GM12878 (cell line): ENCODE data around the gene ANKRD6. TPM values are rescaled to one million over a fixed set of nuclear protein-coding genes. Genes with fewer than 3 reads are reported as not detected.

Experiments
- EED ChIP-seq: sonication (generic); IDR thresholded peaks from 2 replicates; pipeline ENCODE4 v1.6.1; 2016; ENCODE audit warnings: antibody characterized with exemption, low read depth
- FOXK2 ChIP-seq: fragments of 450-650 bp; IDR thresholded peaks from 2 replicates; pipeline ENCODE4 v1.6.1; 2017; ENCODE audit warnings: mild to moderate bottlenecking, moderate library complexity
- HCFC1 ChIP-seq: fragments of 150-350 bp; IDR thresholded peaks from 2 replicates; pipeline ENCODE4 v1.6.1; 2014; ENCODE audit warnings: low read length
- IKZF2 ChIP-seq, 2 experiments: fragments of 450-650 bp; IDR thresholded peaks; 2 replicates each; pipeline ENCODE4 v1.6.1; 2017; ENCODE audit warnings: mild to moderate bottlenecking in 2 of 2, moderate library complexity in 2 of 2
- MTA3 ChIP-seq: IDR thresholded peaks from 2 replicates; pipeline ENCODE4 v1.6.1; 2012; ENCODE audit warnings: low read length, inconsistent platforms, borderline replicate concordance
- NRF1 ChIP-seq: conservative IDR thresholded peaks from 2 replicates; pipeline ENCODE4 v1.6.1; 2011; ENCODE audit warnings: mild to moderate bottlenecking, low read depth, low read length, improper control_type of control experiment
- polyA plus RNA-seq, 11 experiments: library from polyadenylated mRNA; depleted of rRNA in 4 of 11; unstranded in 6 of 11; stranded (reverse) in 5 of 11; fragments of >200 nt; fragmentation: Nextera tagmentation in 4 of 11; fragmentation: Illumina TruSeq in 1 of 11; extraction: Ambion mirVana in 4 of 11; extraction: Trizol in 1 of 11; gene quantifications; 1 replicate in 1 of 11; 2 replicates in 10 of 11; pipeline versions ENCODE4 v1.2.1 to v1.2.3, GENCODE V29; 2011 to 2016; ENCODE audit warnings: inconsistent platforms in 2 of 11, missing spikeins in 2 of 11, low read depth in 1 of 11
- total RNA-seq, 4 experiments: library from RNA; depleted of rRNA in 3 of 4; stranded (reverse); fragments of >200 nt in 3 of 4; fragmentation: Illumina TruSeq in 1 of 4; extraction: Trizol in 1 of 4; gene quantifications; 2 replicates each; pipeline versions ENCODE4 v1.2.1 to v1.2.3, GENCODE V29; 2013 to 2021
- TF ChIP-seq, protein P1 (sequence below): fragments of 450-650 bp; IDR thresholded peaks from 2 replicates; pipeline ENCODE4 v1.6.1; 2017; ENCODE audit warnings: mild to moderate bottlenecking, low read depth, inconsistent platforms; ENCODE audit not compliant: poor library complexity, severe bottlenecking
- TF ChIP-seq, protein P2 (sequence below): IDR thresholded peaks from 2 replicates; pipeline ENCODE4 v1.6.1; 2012; ENCODE audit warnings: mild to moderate bottlenecking, low read depth, low read length
- TF ChIP-seq, protein P3 (sequence below): IDR thresholded peaks from 2 replicates; pipeline ENCODE4 v1.6.1; 2011; ENCODE audit warnings: borderline replicate concordance, low read depth, mild to moderate bottlenecking, moderate library complexity, low read length; ENCODE audit not compliant: insufficient read depth, poor library complexity, severe bottlenecking

ANKRD6 gene
- total and polyA plus RNA-seq, 10 of the 15 experiments (the other 5 are each of a cell fraction or from before 2014, with no cell fraction given) = 0.03 to 0.90 (median 0.38) TPM

DNA sequence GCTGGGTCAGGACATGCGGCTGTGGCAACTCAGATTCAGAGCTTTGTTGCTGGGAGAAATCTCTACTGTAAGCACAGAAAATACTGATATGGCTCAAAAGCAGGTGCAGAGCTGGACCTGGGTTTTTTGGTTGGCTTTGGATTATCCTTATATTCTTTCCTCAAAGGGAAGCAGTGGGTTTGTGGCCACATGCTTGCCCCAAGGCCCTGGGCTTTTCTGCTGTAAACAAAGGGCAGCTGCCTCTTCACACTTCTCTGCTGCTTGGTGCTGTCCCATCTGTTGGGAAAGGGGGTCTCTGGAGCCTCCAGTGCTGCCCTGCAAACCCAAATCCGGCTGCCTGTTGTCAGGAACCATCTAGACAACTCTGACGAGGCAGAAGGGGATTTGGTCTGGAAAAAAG, 52.4 kb downstream of the ANKRD6 start (continued):
- TF ChIP-seq, protein P1, sequence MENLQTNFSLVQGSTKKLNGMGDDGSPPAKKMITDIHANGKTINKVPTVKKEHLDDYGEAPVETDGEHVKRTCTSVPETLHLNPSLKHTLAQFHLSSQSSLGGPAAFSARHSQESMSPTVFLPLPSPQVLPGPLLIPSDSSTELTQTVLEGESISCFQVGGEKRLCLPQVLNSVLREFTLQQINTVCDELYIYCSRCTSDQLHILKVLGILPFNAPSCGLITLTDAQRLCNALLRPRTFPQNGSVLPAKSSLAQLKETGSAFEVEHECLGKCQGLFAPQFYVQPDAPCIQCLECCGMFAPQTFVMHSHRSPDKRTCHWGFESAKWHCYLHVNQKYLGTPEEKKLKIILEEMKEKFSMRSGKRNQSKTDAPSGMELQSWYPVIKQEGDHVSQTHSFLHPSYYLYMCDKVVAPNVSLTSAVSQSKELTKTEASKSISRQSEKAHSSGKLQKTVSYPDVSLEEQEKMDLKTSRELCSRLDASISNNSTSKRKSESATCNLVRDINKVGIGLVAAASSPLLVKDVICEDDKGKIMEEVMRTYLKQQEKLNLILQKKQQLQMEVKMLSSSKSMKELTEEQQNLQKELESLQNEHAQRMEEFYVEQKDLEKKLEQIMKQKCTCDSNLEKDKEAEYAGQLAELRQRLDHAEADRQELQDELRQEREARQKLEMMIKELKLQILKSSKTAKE = no peak
- no peak for TF ChIP-seq IKZF2 (IDR thresholded peaks at IDR 0.05)
- no peak for TF ChIP-seq NRF1
- TF ChIP-seq, protein P2, sequence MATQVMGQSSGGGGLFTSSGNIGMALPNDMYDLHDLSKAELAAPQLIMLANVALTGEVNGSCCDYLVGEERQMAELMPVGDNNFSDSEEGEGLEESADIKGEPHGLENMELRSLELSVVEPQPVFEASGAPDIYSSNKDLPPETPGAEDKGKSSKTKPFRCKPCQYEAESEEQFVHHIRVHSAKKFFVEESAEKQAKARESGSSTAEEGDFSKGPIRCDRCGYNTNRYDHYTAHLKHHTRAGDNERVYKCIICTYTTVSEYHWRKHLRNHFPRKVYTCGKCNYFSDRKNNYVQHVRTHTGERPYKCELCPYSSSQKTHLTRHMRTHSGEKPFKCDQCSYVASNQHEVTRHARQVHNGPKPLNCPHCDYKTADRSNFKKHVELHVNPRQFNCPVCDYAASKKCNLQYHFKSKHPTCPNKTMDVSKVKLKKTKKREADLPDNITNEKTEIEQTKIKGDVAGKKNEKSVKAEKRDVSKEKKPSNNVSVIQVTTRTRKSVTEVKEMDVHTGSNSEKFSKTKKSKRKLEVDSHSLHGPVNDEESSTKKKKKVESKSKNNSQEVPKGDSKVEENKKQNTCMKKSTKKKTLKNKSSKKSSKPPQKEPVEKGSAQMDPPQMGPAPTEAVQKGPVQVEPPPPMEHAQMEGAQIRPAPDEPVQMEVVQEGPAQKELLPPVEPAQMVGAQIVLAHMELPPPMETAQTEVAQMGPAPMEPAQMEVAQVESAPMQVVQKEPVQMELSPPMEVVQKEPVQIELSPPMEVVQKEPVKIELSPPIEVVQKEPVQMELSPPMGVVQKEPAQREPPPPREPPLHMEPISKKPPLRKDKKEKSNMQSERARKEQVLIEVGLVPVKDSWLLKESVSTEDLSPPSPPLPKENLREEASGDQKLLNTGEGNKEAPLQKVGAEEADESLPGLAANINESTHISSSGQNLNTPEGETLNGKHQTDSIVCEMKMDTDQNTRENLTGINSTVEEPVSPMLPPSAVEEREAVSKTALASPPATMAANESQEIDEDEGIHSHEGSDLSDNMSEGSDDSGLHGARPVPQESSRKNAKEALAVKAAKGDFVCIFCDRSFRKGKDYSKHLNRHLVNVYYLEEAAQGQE = no peak
- TF ChIP-seq, protein P3, sequence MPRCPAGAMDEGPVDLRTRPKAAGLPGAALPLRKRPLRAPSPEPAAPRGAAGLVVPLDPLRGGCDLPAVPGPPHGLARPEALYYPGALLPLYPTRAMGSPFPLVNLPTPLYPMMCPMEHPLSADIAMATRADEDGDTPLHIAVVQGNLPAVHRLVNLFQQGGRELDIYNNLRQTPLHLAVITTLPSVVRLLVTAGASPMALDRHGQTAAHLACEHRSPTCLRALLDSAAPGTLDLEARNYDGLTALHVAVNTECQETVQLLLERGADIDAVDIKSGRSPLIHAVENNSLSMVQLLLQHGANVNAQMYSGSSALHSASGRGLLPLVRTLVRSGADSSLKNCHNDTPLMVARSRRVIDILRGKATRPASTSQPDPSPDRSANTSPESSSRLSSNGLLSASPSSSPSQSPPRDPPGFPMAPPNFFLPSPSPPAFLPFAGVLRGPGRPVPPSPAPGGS = no peak
- TF ChIP-seq HCFC1 = no peak
- no peak for TF ChIP-seq FOXK2
- TF ChIP-seq EED = no peak
- TF ChIP-seq MTA3 = no peak
